Measurements from ENCODE around the gene CZIB.

GRCh38 chr1:53176452-53177208, 43.8 kb downstream of the CZIB start:
- peak in 3 of 4 experiments; percentile 33 to 37 (median 36) for TF ChIP-seq CTCF (IDR thresholded peaks at IDR 0.05)
- peak; percentile 90 for TF ChIP-seq POLR2AphosphoS5 (IDR thresholded peaks at IDR 0.05)
- no peak for TF ChIP-seq POLR2A (IDR thresholded peaks at IDR 0.05)
